Measurements from ENCODE around the gene CDH8.

GRCh38 chr16:61644736-61645135 is 391.5 kb downstream of the CDH8 start:
- no peak for TF ChIP-seq CTCF (IDR thresholded peaks at IDR 0.05)
- no peak for TF ChIP-seq EZH2 (IDR thresholded peaks at IDR 0.05; ENCODE audit: borderline replicate concordance, insufficient read depth, low read depth, low read length, poor library complexity, severe bottlenecking)
